Measurements from ENCODE around the gene CCL11.

DNA sequence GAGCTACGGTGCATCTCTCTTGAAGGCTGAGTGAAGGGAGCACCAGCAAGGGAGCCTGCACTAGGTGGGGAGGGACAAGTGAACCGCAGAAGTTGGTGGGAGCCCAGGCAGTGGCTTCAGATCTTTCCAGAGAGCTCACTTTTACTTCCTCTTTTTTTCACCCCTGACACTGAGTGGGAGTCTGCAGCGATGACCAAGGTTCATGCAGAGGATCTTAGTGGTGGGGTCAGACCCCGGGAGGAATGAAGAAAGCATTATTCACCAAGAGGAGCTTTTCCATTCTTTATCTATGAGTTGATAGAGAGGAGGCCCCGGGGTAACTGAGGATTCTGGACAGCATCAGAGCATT, 33.5 kb upstream of the CCL11 start:
- TF ChIP-seq RAD21 (conservative IDR thresholded peaks at IDR 0.05) (no peak), POLR2AphosphoS5 (IDR thresholded peaks at IDR 0.05) (no peak)
- TF ChIP-seq, protein P1, sequence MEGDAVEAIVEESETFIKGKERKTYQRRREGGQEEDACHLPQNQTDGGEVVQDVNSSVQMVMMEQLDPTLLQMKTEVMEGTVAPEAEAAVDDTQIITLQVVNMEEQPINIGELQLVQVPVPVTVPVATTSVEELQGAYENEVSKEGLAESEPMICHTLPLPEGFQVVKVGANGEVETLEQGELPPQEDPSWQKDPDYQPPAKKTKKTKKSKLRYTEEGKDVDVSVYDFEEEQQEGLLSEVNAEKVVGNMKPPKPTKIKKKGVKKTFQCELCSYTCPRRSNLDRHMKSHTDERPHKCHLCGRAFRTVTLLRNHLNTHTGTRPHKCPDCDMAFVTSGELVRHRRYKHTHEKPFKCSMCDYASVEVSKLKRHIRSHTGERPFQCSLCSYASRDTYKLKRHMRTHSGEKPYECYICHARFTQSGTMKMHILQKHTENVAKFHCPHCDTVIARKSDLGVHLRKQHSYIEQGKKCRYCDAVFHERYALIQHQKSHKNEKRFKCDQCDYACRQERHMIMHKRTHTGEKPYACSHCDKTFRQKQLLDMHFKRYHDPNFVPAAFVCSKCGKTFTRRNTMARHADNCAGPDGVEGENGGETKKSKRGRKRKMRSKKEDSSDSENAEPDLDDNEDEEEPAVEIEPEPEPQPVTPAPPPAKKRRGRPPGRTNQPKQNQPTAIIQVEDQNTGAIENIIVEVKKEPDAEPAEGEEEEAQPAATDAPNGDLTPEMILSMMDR (IDR thresholded peaks at IDR 0.05; ENCODE audit: poor library complexity, severe bottlenecking): no peak

Measured in neural cell (in vitro differentiated cells).